K562 (cell line): Measurements from ENCODE around the gene PPP1R14C. TPM values are rescaled to one million over a fixed set of nuclear protein-coding genes. Genes with fewer than 3 reads are reported as not detected.

Source experiments
- CBFA2T2 ChIP-seq: fragments of 450-650 bp; conservative IDR thresholded peaks from 2 replicates; pipeline ENCODE4 v1.6.1; 2017; ENCODE audit warnings: mild to moderate bottlenecking
- CHAMP1 ChIP-seq: fragments of 450-650 bp; IDR thresholded peaks from 2 replicates; pipeline ENCODE4 v1.6.1; 2016; ENCODE audit warnings: mild to moderate bottlenecking
- EP300 ChIP-seq: IDR thresholded peaks from 2 replicates; pipeline ENCODE4 v1.6.1; 2012; ENCODE audit warnings: low read length, improper control_type of control experiment
- MLLT1 ChIP-seq, 2 experiments: fragments of 450-650 bp; IDR thresholded peaks; 2 replicates each; pipeline ENCODE4 v1.6.1; 2016
- PCBP1 ChIP-seq: fragments of 200-400 bp; formaldehyde crosslinking; IDR thresholded peaks from 2 replicates; pipeline ENCODE4 v1.6.1; 2018; ENCODE audit warnings: mild to moderate bottlenecking, low read depth, low read length; ENCODE audit not compliant: poor library complexity, severe bottlenecking
- RBM39 ChIP-seq: fragments of 200-400 bp; formaldehyde crosslinking; optimal IDR thresholded peaks from 2 replicates; pipeline ENCODE3; 2018; ENCODE audit warnings: low read depth, low read length
- REST ChIP-seq, 2 experiments: fragments of 450-650 bp; formaldehyde crosslinking in 1 of 2; IDR thresholded peaks; 2 replicates each; pipeline versions ENCODE4 v1.4.0 to v1.6.1; 2014 to 2020; ENCODE audit warnings: mild to moderate bottlenecking in 2 of 2, borderline replicate concordance in 1 of 2, low read depth in 1 of 2
- THAP7 ChIP-seq: fragments of 250-450 bp; sonication (Bioruptor Pico); IDR thresholded peaks from 2 replicates; pipeline ENCODE4 v1.5.0; 2021
- ZC3H4 ChIP-seq: sonication (generic); formaldehyde crosslinking; IDR thresholded peaks from 2 replicates; pipeline ENCODE4 v1.9.0; 2021; ENCODE audit warnings: missing genetic modification reagents, borderline replicate concordance
- ZNF140 ChIP-seq: fragments of 250-450 bp; sonication (Bioruptor Pico); IDR thresholded peaks from 2 replicates; pipeline ENCODE4 v1.8.0; 2021; ENCODE audit warnings: moderate library complexity, mild to moderate bottlenecking, inconsistent platforms
- ZNF57 ChIP-seq: fragments of 450-650 bp; formaldehyde crosslinking; IDR thresholded peaks from 2 replicates; pipeline ENCODE4 v1.4.0; 2020; ENCODE audit warnings: mild to moderate bottlenecking, moderate library complexity
- ZNF589 ChIP-seq: fragments of 200-800 bp; sonication (Bioruptor generic); IDR thresholded peaks from 2 replicates; pipeline ENCODE4 v1.6.1; 2016; ENCODE audit warnings: low read depth, missing genetic modification characterization, missing compliant biosample characterization
- ZNF699 ChIP-seq: fragments of 250-450 bp; sonication (Bioruptor Pico); IDR thresholded peaks from 2 replicates; pipeline ENCODE4 v1.8.0; 2021; ENCODE audit warnings: mild to moderate bottlenecking, moderate library complexity; ENCODE audit not compliant: insufficient replicate concordance
- polyA plus RNA-seq, 8 experiments: library from polyadenylated mRNA; depleted of rRNA in 4 of 8; stranded (reverse) in 5 of 8; unstranded in 3 of 8; fragments of >200 nt; fragmentation: Nextera tagmentation in 2 of 8; fragmentation: Illumina TruSeq in 1 of 8; extraction: Ambion mirVana in 2 of 8; extraction: Trizol in 1 of 8; gene quantifications; 2 replicates each; pipeline versions ENCODE4 v1.2.1 to v1.2.3, GENCODE V29; 2011 to 2014; ENCODE audit warnings: inconsistent platforms in 1 of 8, missing spikeins in 1 of 8
- total RNA-seq, 7 experiments: library from RNA; depleted of rRNA in 6 of 7; stranded (reverse); fragments of >200 nt in 6 of 7; fragmentation: Illumina TruSeq in 2 of 7; extraction: Trizol in 2 of 7; gene quantifications; 2 replicates each; pipeline versions ENCODE4 v1.2.1 to v1.2.3, GENCODE V29; 2011 to 2021; ENCODE audit warnings: low replicate concordance in 1 of 7

PPP1R14C gene
- total and polyA plus RNA-seq, 9 of the 15 experiments (the other 6 are each of a cell fraction or from before 2014, with no cell fraction given) = 4.5 to 16.6 (median 11.9) TPM

- TF ChIP-seq THAP7 (CRISPR knock-in tag) (no peak), PCBP1 (no peak), ZC3H4 (CRISPR knock-in tag) (no peak), CBFA2T2 (peak; percentile 86), ZNF699 (CRISPR knock-in tag) (no peak), ZNF140 (CRISPR knock-in tag) (no peak), CHAMP1 (peak; percentile 76), EP300 (peak; percentile 89), ZNF589 (CRISPR knock-in tag) (peak; percentile 54; the same call in 1 of the 2 replicates), REST (IDR thresholded peaks at IDR 0.05; ENCODE audit: borderline replicate concordance) (peak; percentile 67), REST (CRISPR knock-in tag; IDR thresholded peaks at IDR 0.05; ENCODE audit: low read depth) (no peak), MLLT1 (IDR thresholded peaks at IDR 0.05) (peak; percentile 90 to 93; a peak in 3 of 4 replicates), ZNF57 (no peak), RBM39 (no peak)
Observed at GRCh38 chr6:150150821-150151646, 8.2 kb downstream of the PPP1R14C start (continued).
